HepG2 (cell line): ENCODE measurements around the gene TSPAN9. TPM values are rescaled to one million over a fixed set of nuclear protein-coding genes. Genes with fewer than 3 reads are reported as not detected.

ENCODE experiments used
- ATAC-seq: fragments of 200-7000 bp; cut with Tn5 transposase; 3 replicates; pipeline ENCODE4 v1.9.1; 2020; ENCODE audit warnings: mild to moderate bottlenecking, moderate library complexity
- BruUV-seq: library from RNA; stranded (reverse); fragments of 400-500 nt; replicated peaks from 2 replicates; lab custom pipeline; 2021; lab: Mats Ljungman, UMichigan
- CTCF ChIA-PET: fragments of 300-600 bp; formaldehyde crosslinking; extraction: SDS; loops from one replicate; lab custom pipeline; 2021; ENCODE audit warnings: low total read pairs, inconsistent platforms, low intra/inter-chr PET ratio; lab: Yijun Ruan, JAX
- POLR2A ChIA-PET: fragments of 350-600 bp; sonication (Branson Sonifier 250); formaldehyde crosslinking; loops from one replicate; lab custom pipeline; 2020; ENCODE audit warnings: antibody characterized with exemption, inconsistent platforms; lab: Yijun Ruan, JAX
- DNase-seq: peaks from one replicate; pipeline ENCODE4 v3.0.0-alpha.2; 2015; ENCODE audit warnings: low spot score
- FAIRE-seq: peaks from 3 replicates; lab custom pipeline; 2011; peaks lifted over from hg19 to GRCh38; lab: Jason Lieb, UNC
- H2AFZ ChIP-seq: one replicate; pipeline ENCODE4 v1.6.1; 2011; ENCODE audit warnings: low read length, inconsistent platforms
- H3K27ac ChIP-seq: fragments of 300-600 bp; 3 replicates; pipeline ENCODE4 v1.8.0; 2011; ENCODE audit warnings: mixed run types, mild to moderate bottlenecking, mixed read lengths, low read length, inconsistent platforms; ENCODE audit not compliant: insufficient read depth; ENCODE audit errors: extremely low read length
- H3K27me3 ChIP-seq, 2 experiments: fragments of 200-600 bp in 1 of 2; 2 replicates in 1 of 2; 3 replicates in 1 of 2; pipeline versions ENCODE4 v1.6.0 to v1.8.0; 2011; ENCODE audit warnings: low read length in 2 of 2, mild to moderate bottlenecking in 2 of 2, moderate library complexity in 2 of 2, inconsistent platforms in 1 of 2; ENCODE audit not compliant: insufficient read depth in 2 of 2, control insufficient read depth in 1 of 2
- H3K36me3 ChIP-seq, 2 experiments: fragments of 200-600 bp in 1 of 2; replicated peaks in 1 of 2; 2 replicates in 1 of 2; 3 replicates in 1 of 2; pipeline versions ENCODE4 v1.5.1 to v1.8.0; 2011; ENCODE audit warnings: low read length in 2 of 2, inconsistent platforms in 1 of 2; ENCODE audit not compliant: insufficient read depth in 2 of 2, control insufficient read depth in 1 of 2
- H3K4me1 ChIP-seq: 2 replicates; pipeline ENCODE4 v1.5.1; 2012; ENCODE audit warnings: low read length, inconsistent platforms; ENCODE audit not compliant: insufficient read depth
- H3K4me2 ChIP-seq: 2 replicates; pipeline ENCODE4 v1.6.0; 2011; ENCODE audit warnings: low read depth, low read length, inconsistent platforms
- H3K4me3 ChIP-seq, 3 experiments: fragments of 200-600 bp in 1 of 3; sonication (generic), shearing (Covaris generic) in 1 of 3; replicated peaks in 1 of 3; 2 replicates each; pipeline ENCODE4 v1.5.1; 2011 to 2016; ENCODE audit warnings: low read length in 3 of 3, inconsistent platforms in 2 of 3, low read depth in 2 of 3, mild to moderate bottlenecking in 2 of 3, control low read depth in 1 of 3, mixed read lengths in 1 of 3; ENCODE audit not compliant: insufficient read depth in 1 of 3
- H3K79me2 ChIP-seq: one replicate; pipeline ENCODE4 v1.6.1; 2011; ENCODE audit warnings: low read length, inconsistent platforms; ENCODE audit not compliant: insufficient read depth
- H3K9ac ChIP-seq: 2 replicates; pipeline ENCODE4 v1.6.0; 2011; ENCODE audit warnings: mild to moderate bottlenecking, low read depth, low read length, inconsistent platforms; ENCODE audit not compliant: insufficient read depth
- H3K9me3 ChIP-seq: 2 replicates; pipeline ENCODE4 v1.5.1; 2012; ENCODE audit warnings: mild to moderate bottlenecking, low read length
- H4K20me1 ChIP-seq: 2 replicates; pipeline ENCODE4 v1.6.0; 2011; ENCODE audit warnings: inconsistent platforms, mild to moderate bottlenecking, low read length, moderate library complexity; ENCODE audit not compliant: insufficient read depth
- CEBPZ ChIP-seq: IDR thresholded peaks from 2 replicates; pipeline ENCODE4 v1.6.1; 2012; ENCODE audit warnings: low read length, improper control_type of control experiment
- MIER2 ChIP-seq: IDR thresholded peaks from 2 replicates; pipeline ENCODE4 v1.6.1; 2016; ENCODE audit warnings: missing biosample characterization, missing genetic modification reagents
- MTA3 ChIP-seq: sonication (generic); formaldehyde crosslinking; IDR thresholded peaks from 2 replicates; pipeline ENCODE4 v1.4.0; 2020; ENCODE audit warnings: missing genetic modification reagents
- NR2F1 ChIP-seq, 2 experiments: fragments of 450-650 bp in 1 of 2; formaldehyde crosslinking in 1 of 2; IDR thresholded peaks; 2 replicates each; pipeline versions ENCODE4 v1.5.0 to v1.6.1; 2016 to 2020; ENCODE audit warnings: mild to moderate bottlenecking in 1 of 2, missing compliant biosample characterization in 1 of 2, missing genetic modification reagents in 1 of 2, moderate library complexity in 1 of 2
- ZBTB1 ChIP-seq: sonication (generic); formaldehyde crosslinking; IDR thresholded peaks from 2 replicates; pipeline ENCODE4 v1.4.0; 2020; ENCODE audit warnings: missing genetic modification reagents, borderline replicate concordance
- ZBTB4 ChIP-seq: sonication (generic); formaldehyde crosslinking; IDR thresholded peaks from 2 replicates; pipeline ENCODE4 v1.4.0; 2020; ENCODE audit warnings: missing genetic modification reagents, mild to moderate bottlenecking, borderline replicate concordance
- WGBS: methylation state at CpG from one replicate; pipeline ENCODE4 v1.1.6; 2017; ENCODE audit warnings: low lambda C conversion rate; 5-methylcytosine and 5-hydroxymethylcytosine counted together
- in situ Hi-C: cut with HindIII; loops from 2 replicates; pipeline ENCODE4 v1.10.0; 2017; ENCODE audit warnings: low pct_unique_long_range_greater_than_20kb; ENCODE audit not compliant: extremely low pct_ligation_motif_present
- intact Hi-C: fragments of 100-400 bp; cut with micrococcal nuclease; formaldehyde crosslinking; loops from one replicate; pipeline ENCODE4 v1.10.0; 2022; ENCODE audit not compliant: unreplicated experiment
- polyA plus RNA-seq, 8 experiments: library from polyadenylated mRNA; depleted of rRNA in 3 of 8; stranded (reverse) in 7 of 8; unstranded in 1 of 8; fragments of >200 nt; fragmentation: Illumina TruSeq in 4 of 8; extraction: Trizol in 4 of 8; gene quantifications; 2 replicates each; pipeline versions ENCODE4 v1.2.1 to v1.2.3, GENCODE V29; 2011 to 2016; ENCODE audit warnings: low read depth in 4 of 8, missing spikeins in 1 of 8, mixed read lengths in 1 of 8; ENCODE audit not compliant: insufficient read depth in 1 of 8
- total RNA-seq, 5 experiments: library from RNA; depleted of rRNA; stranded (reverse); fragments of >200 nt; fragmentation: Illumina TruSeq; extraction: Trizol; gene quantifications; 2 replicates each; pipeline ENCODE4 v1.2.3, GENCODE V29; 2016; ENCODE audit warnings: low read depth in 1 of 5

Gene TSPAN9
- total and polyA plus RNA-seq, 2 of the 13 experiments (the other 11 are each of a cell fraction or from before 2014, with no cell fraction given): 18.1 to 42.3 TPM

- H3K4me1 ChIP-seq: 0 out of 2 replicates have a peak, but pooled peaks cover 5% of the 10 kb centered on the region
- ChIA-PET POLR2A (no interaction called here), CTCF (no interaction called here)
- no peaks in the 10 kb centered on the region for H3K9me3 ChIP-seq
- H3K4me2 ChIP-seq: no peak overlapping the region
- intact Hi-C loops (no loop called here), in situ Hi-C loops (no loop called here)
- no peak overlapping the region for H3K4me3 ChIP-seq
- FAIRE-seq: no peak
- H2AFZ ChIP-seq: no peak overlapping the region
- H3K27ac ChIP-seq: no peak overlapping the region
- no peaks in the 10 kb centered on the region for H3K27me3 ChIP-seq
- DNase-seq: no peak
- WGBS: 99% methylated on average over 10 of the region's 13 CpGs
- H4K20me1 ChIP-seq: peaks cover 11% of the 10 kb centered on the region; the same call in 1 of the 2 replicates
- no peak for ATAC-seq
- BruUV-seq: no TSS peak
- peaks cover 3 to 6% of the 10 kb centered on the region in 2 experiments; a peak in 3 of 5 replicates for H3K36me3 ChIP-seq
- TF ChIP-seq MIER2 (CRISPR knock-in tag): no peak
- no peak for TF ChIP-seq ZBTB1 (CRISPR knock-in tag)
- TF ChIP-seq MTA3 (CRISPR knock-in tag): no peak
- TF ChIP-seq NR2F1 (CRISPR knock-in tag; IDR thresholded peaks at IDR 0.05): no peak
- no peak for TF ChIP-seq CEBPZ
- TF ChIP-seq ZBTB4 (CRISPR knock-in tag): no peak
- no peaks in the 10 kb centered on the region for H3K79me2 ChIP-seq
- H3K9ac ChIP-seq: no peak overlapping the region
Measured at GRCh38 chr12:3205742-3206519, 128.8 kb downstream of the TSPAN9 start.
